Aorta (tissue), 5 donors: ENCODE data around the gene GPRC6A. TPM values are rescaled to one million over a fixed set of nuclear protein-coding genes. Genes with fewer than 3 reads are reported as not detected.

Experiments used
- ATAC-seq: fragments of 200-7000 bp; cut with Tn5 transposase; one replicate; pipeline ENCODE4 v1.9.1; 2022; ENCODE audit warnings: moderate library complexity; ENCODE audit not compliant: low FRiP score
- DNase-seq, 2 donors: peaks; one replicate each; pipeline ENCODE4 v3.0.0-alpha.2; 2020
- H3K27ac ChIP-seq, 2 donors: one replicate each; pipeline ENCODE4 v1.5.1; 2013; ENCODE audit warnings: low read length in 2 of 2, mild to moderate bottlenecking in 2 of 2, moderate library complexity in 2 of 2, control low read depth in 1 of 2, inconsistent platforms in 1 of 2, low read depth in 1 of 2
- H3K27me3 ChIP-seq, 2 donors: one replicate each; pipeline ENCODE4 v1.6.1; 2013; ENCODE audit warnings: control low read depth in 1 of 2, low read length in 1 of 2, mild to moderate bottlenecking in 1 of 2, moderate library complexity in 1 of 2; ENCODE audit not compliant: insufficient read depth in 2 of 2, control insufficient read depth in 1 of 2
- H3K36me3 ChIP-seq, 2 donors: one replicate each; pipeline ENCODE4 v1.6.1; 2013; ENCODE audit warnings: control low read depth in 1 of 2, low read length in 1 of 2, mild to moderate bottlenecking in 1 of 2; ENCODE audit not compliant: insufficient read depth in 2 of 2, control insufficient read depth in 1 of 2
- H3K4me1 ChIP-seq, 2 donors: one replicate each; pipeline ENCODE4 v1.6.1; 2013; ENCODE audit warnings: low read length in 2 of 2, control low read depth in 1 of 2, mild to moderate bottlenecking in 1 of 2, moderate library complexity in 1 of 2; ENCODE audit not compliant: insufficient read depth in 2 of 2, control insufficient read depth in 1 of 2
- H3K4me3 ChIP-seq, 2 donors: one replicate each; pipeline ENCODE4 v1.5.1; 2013; ENCODE audit warnings: low read length in 2 of 2, control low read depth in 1 of 2, mild to moderate bottlenecking in 1 of 2
- H3K9me3 ChIP-seq: one replicate; pipeline ENCODE4 v1.6.1; 2013; ENCODE audit warnings: mild to moderate bottlenecking, low read length; ENCODE audit not compliant: control insufficient read depth
- WGBS, 2 donors: extraction: QIAGEN DNeasy Blood & Tissue Kit; methylation state at CpG; one replicate each; pipeline ENCODE4 v1.1.7; 2013; 5-methylcytosine and 5-hydroxymethylcytosine counted together
- intact Hi-C, 2 donors: fragments of 100-400 bp; cut with DNase I; formaldehyde crosslinking; loops; one replicate each; pipeline versions ENCODE4 v1.14.2 to v1.15.0; 2022
- polyA plus RNA-seq, 2 donors: library from polyadenylated mRNA; stranded (reverse); fragments of 200-250 nt; gene quantifications; one replicate each; pipeline ENCODE4 v1.2.3, GENCODE V29; 2013
- total RNA-seq, 2 donors: library from RNA; stranded (reverse); fragmentation: NEBNext Ultra II Directional; extraction: Animal tissue kit (Norgen Biotek cat#: 25700); gene quantifications; one replicate each; pipeline ENCODE4 v1.2.1, GENCODE V29; 2021
- donor health status: healthy with polysubstance abuse.
- donor health status: Bipolar disorder and iron deficiency.
- donor health status: DM: no; HTN: no; CAD: no.
- donor health status: DM: no; HTN: no; CAD: no.
- donor health status: DM: yes; HTN: yes; CAD: no.

The GPRC6A gene
- total and polyA plus RNA-seq, 4 donors, result not detected

GRCh38 chr6:116766506-116767176 lies 62.2 kb downstream of the GPRC6A start:
- Histone ChIP-seq H3K4me1 (no peaks in the 10 kb centered on the region), H3K9me3 (no peaks in the 10 kb centered on the region), H3K4me3 (no peak overlapping the region), H3K36me3 (no peaks in the 10 kb centered on the region), H3K27me3 (no peaks in the 10 kb centered on the region), H3K27ac (no peak overlapping the region)
- intact Hi-C loops, result no loop called here
- ATAC-seq (no peak), DNase-seq (no peak)
- WGBS, 2 donors, result 57 to 65% methylated on average over 5 of the region's 5 CpGs

- intact Hi-C loops, result no loop called here
- Histone ChIP-seq H3K4me1 (no peaks in the 10 kb centered on the region), H3K4me3 (peak within 1 kb of the TSS; percentile 27 to 42), H3K9me3 (no peaks in the 10 kb centered on the region), H3K27me3 (no peaks in the 10 kb centered on the region), H3K36me3 (no peaks in the 10 kb centered on the region), H3K27ac (no peak within 1 kb of the TSS)
- 1 to 2% methylated on average over 86 to 89 of the region's 89 CpGs for WGBS, 2 donors
- ATAC-seq (peak; percentile 61), DNase-seq (peak in 1 of 2 donors; percentile 76)
These were observed 63.7 kb downstream of the GPRC6A start, which contains the start of gene FAM162B for GRCh38 chr6:116764961-116765841. TSS of gene FAM162B (minus strand) at chr6:116765719. CDS start at chr6:116765576, 143 bp downstream.

GRCh38 chr6:116764629-116764960 lies 64.3 kb downstream of the GPRC6A start:
- WGBS, 2 donors, result 18 to 21% methylated on average over 19 of the region's 19 CpGs
- Histone ChIP-seq H3K27me3 (no peaks in the 10 kb centered on the region), H3K9me3 (no peaks in the 10 kb centered on the region), H3K36me3 (no peaks in the 10 kb centered on the region), H3K4me3 (peak overlapping the region in 1 of 2 donors; percentile 42), H3K4me1 (no peaks in the 10 kb centered on the region), H3K27ac (no peak overlapping the region)
- intact Hi-C loops, result no loop called here
- DNase-seq (no peak), ATAC-seq (peak; percentile 8)

GRCh38 chr6:116763906-116764628 lies 64.8 kb downstream of the GPRC6A start:
- intact Hi-C loops, result no loop called here
- Histone ChIP-seq H3K36me3 (no peaks in the 10 kb centered on the region), H3K27me3 (no peaks in the 10 kb centered on the region), H3K9me3 (no peaks in the 10 kb centered on the region), H3K27ac (no peak overlapping the region), H3K4me1 (no peaks in the 10 kb centered on the region), H3K4me3 (no peak overlapping the region)
- ATAC-seq (no peak), DNase-seq (no peak)
- WGBS, 2 donors, result 76 to 80% methylated on average over 11 of the region's 11 CpGs

GRCh38 chr6:116763048-116763447 lies 65.8 kb downstream of the GPRC6A start:
- intact Hi-C loops, result no loop called here
- no peak overlapping the region for H3K27ac ChIP-seq

GRCh38 chr6:116762235-116762634 lies 66.6 kb downstream of the GPRC6A start:
- intact Hi-C loops, result no loop called here
- WGBS, 2 donors, result 85 to 94% methylated on average over 1 of the region's 1 CpG
- no peaks in the 10 kb centered on the region for H3K9me3 ChIP-seq
- no peak overlapping the region for H3K27ac ChIP-seq
- H3K4me3 ChIP-seq, result no peak overlapping the region
- no peaks in the 10 kb centered on the region for H3K27me3 ChIP-seq
- ATAC-seq (no peak), DNase-seq (no peak)
- no peaks in the 10 kb centered on the region for H3K36me3 ChIP-seq
- no peaks in the 10 kb centered on the region for H3K4me1 ChIP-seq

More at GRCh38 chr6:116763048-116763447, 65.8 kb downstream of the GPRC6A start:
- Histone ChIP-seq H3K4me1 (no peaks in the 10 kb centered on the region), H3K27me3 (no peaks in the 10 kb centered on the region), H3K9me3 (no peaks in the 10 kb centered on the region), H3K36me3 (no peaks in the 10 kb centered on the region), H3K4me3 (no peak overlapping the region)
- DNase-seq (no peak), ATAC-seq (no peak)

DNA sequence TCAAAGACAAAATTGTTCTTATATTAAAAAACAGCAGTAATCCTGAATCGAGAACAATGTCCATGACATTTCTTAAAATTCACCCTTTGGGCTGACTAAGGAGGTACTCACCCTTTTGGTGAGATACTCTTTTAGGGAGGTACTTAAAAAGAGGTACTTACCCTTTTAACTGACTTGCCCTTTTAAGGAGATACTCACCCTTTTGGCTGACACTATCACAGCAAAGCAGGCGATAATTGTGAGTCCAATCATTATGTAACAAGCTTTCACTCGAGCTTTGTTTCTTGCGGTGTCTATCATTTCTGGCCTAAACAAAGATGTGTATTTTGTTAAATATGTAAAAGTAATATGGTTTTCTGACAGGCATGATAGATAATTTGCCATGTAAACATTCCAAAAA lies 67.1 kb downstream of the GPRC6A start:
- intact Hi-C loops, result no loop called here
- Histone ChIP-seq H3K4me3 (no peak overlapping the region), H3K27ac (no peak overlapping the region), H3K4me1 (no peaks in the 10 kb centered on the region), H3K36me3 (no peaks in the 10 kb centered on the region), H3K27me3 (no peaks in the 10 kb centered on the region), H3K9me3 (no peaks in the 10 kb centered on the region)
- WGBS, 2 donors, result 54 to 61% methylated on average over 4 of the region's 4 CpGs
- no peak for ATAC-seq
- DNase-seq, result no peak

GRCh38 chr6:116745176-116745575 lies 83.7 kb downstream of the GPRC6A start:
- intact Hi-C loops, result no loop called here
- 56 to 65% methylated on average over 5 of the region's 5 CpGs for WGBS, 2 donors
- ATAC-seq (no peak), DNase-seq (no peak)
- H3K4me1 ChIP-seq, result no peaks in the 10 kb centered on the region
- no peak overlapping the region for H3K4me3 ChIP-seq
- no peaks in the 10 kb centered on the region for H3K27me3 ChIP-seq
- H3K36me3 ChIP-seq, result no peaks in the 10 kb centered on the region
- H3K27ac ChIP-seq, result no peak overlapping the region
- H3K9me3 ChIP-seq, result no peaks in the 10 kb centered on the region
